ENCODE results near the gene FBXW7.

Gene FBXW7

DNA sequence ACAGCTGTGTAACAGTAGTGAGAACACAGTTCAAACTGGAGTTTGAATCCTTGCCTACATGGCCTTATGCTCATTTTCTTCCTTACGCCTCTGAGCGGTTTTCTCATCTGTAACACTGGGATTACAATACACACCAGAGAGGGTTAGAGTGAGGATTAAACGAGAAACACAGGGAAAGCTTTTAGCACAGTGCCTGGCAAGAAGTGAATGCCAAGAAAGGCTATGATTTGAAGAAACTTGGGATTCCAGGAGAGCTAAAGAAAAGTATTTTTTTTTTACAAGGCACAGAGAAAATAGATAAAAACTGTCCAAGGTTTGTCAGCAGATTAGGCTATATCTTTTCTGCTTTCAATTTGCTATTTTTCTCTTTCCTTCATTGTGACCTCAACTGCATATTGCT, 246.4 kb downstream of the FBXW7 start:
- no peaks in the 10 kb centered on the region for H3K9me3 ChIP-seq (ENCODE audit: control insufficient read depth, insufficient read depth, low read depth, low read length)
- H3K4me3 ChIP-seq (ENCODE audit: low read depth, low read length), result no peak overlapping the region
- no peak overlapping the region for H3K27ac ChIP-seq (ENCODE audit: extremely low read depth, low read depth, low read length)
- TF ChIP-seq SETDB1 (IDR thresholded peaks at IDR 0.05; ENCODE audit: insufficient read length, low read length), result no peak
- TF ChIP-seq ZSCAN30 (tag by site-specific recombination; IDR thresholded peaks at IDR 0.05), result no peak
- POLR2A ChIA-PET, result no interaction called here
- CTCF ChIA-PET, result interaction anchor here (0.5 to 0.6 kb wide), 2 partner anchors 111 to 388 kb away, joined by 3 read pairs; no protein-coding TSS in a partner anchor
- no peaks in the 10 kb centered on the region for H3K4me1 ChIP-seq (ENCODE audit: control insufficient read depth, insufficient read depth, low read length)
- H3K36me3 ChIP-seq (ENCODE audit: control insufficient read depth in 2 of 2, insufficient read depth in 1 of 2, low read length in 2 of 2), result no peaks in the 10 kb centered on the region

DNA sequence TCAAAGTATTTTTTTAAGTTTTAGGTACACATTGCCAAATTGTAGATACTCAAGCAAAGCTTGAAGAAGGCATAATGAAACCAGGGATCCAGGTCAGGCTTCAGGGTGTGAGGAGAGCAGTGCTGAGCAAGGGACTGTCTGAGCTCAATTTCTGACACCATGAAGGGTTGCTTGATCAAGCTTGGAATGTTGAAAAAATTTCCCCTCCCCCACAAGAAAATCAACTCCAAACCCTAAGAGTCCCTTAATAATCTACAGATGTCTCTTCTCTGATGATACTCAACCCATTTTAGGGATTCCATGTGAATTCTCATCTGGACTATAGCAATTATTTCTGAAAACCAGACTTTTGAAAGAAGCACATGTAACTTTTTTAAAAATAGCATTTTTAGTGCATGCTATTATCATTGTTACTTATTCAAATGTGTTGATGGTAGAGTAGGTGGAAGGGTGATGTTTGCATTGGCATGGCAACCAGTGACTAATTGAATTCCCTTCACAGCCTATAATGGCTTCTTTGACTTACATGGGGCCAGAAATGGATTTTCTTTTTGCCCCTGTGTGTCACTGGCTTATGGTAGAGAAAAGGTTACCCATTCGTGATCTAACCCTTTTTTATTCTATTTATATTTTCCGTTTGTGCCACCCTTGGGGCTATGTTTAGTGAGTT, 252.0 kb downstream of the FBXW7 start:
- TF ChIP-seq, protein P1, sequence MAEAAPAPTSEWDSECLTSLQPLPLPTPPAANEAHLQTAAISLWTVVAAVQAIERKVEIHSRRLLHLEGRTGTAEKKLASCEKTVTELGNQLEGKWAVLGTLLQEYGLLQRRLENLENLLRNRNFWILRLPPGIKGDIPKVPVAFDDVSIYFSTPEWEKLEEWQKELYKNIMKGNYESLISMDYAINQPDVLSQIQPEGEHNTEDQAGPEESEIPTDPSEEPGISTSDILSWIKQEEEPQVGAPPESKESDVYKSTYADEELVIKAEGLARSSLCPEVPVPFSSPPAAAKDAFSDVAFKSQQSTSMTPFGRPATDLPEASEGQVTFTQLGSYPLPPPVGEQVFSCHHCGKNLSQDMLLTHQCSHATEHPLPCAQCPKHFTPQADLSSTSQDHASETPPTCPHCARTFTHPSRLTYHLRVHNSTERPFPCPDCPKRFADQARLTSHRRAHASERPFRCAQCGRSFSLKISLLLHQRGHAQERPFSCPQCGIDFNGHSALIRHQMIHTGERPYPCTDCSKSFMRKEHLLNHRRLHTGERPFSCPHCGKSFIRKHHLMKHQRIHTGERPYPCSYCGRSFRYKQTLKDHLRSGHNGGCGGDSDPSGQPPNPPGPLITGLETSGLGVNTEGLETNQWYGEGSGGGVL (tag by site-specific recombination; IDR thresholded peaks at IDR 0.05), result no peak
- TF ChIP-seq IKZF3 (tag by site-specific recombination; IDR thresholded peaks at IDR 0.05), result no peak
- TF ChIP-seq, protein P2, sequence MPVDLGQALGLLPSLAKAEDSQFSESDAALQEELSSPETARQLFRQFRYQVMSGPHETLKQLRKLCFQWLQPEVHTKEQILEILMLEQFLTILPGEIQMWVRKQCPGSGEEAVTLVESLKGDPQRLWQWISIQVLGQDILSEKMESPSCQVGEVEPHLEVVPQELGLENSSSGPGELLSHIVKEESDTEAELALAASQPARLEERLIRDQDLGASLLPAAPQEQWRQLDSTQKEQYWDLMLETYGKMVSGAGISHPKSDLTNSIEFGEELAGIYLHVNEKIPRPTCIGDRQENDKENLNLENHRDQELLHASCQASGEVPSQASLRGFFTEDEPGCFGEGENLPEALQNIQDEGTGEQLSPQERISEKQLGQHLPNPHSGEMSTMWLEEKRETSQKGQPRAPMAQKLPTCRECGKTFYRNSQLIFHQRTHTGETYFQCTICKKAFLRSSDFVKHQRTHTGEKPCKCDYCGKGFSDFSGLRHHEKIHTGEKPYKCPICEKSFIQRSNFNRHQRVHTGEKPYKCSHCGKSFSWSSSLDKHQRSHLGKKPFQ (tag by site-specific recombination; IDR thresholded peaks at IDR 0.05), result no peak
- TF ChIP-seq, protein P3, sequence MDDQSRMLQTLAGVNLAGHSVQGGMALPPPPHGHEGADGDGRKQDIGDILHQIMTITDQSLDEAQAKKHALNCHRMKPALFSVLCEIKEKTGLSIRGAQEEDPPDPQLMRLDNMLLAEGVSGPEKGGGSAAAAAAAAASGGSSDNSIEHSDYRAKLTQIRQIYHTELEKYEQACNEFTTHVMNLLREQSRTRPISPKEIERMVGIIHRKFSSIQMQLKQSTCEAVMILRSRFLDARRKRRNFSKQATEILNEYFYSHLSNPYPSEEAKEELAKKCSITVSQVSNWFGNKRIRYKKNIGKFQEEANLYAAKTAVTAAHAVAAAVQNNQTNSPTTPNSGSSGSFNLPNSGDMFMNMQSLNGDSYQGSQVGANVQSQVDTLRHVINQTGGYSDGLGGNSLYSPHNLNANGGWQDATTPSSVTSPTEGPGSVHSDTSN (CRISPR knock-in tag; IDR thresholded peaks at IDR 0.05), result no peak
- TF ChIP-seq, protein P4, sequence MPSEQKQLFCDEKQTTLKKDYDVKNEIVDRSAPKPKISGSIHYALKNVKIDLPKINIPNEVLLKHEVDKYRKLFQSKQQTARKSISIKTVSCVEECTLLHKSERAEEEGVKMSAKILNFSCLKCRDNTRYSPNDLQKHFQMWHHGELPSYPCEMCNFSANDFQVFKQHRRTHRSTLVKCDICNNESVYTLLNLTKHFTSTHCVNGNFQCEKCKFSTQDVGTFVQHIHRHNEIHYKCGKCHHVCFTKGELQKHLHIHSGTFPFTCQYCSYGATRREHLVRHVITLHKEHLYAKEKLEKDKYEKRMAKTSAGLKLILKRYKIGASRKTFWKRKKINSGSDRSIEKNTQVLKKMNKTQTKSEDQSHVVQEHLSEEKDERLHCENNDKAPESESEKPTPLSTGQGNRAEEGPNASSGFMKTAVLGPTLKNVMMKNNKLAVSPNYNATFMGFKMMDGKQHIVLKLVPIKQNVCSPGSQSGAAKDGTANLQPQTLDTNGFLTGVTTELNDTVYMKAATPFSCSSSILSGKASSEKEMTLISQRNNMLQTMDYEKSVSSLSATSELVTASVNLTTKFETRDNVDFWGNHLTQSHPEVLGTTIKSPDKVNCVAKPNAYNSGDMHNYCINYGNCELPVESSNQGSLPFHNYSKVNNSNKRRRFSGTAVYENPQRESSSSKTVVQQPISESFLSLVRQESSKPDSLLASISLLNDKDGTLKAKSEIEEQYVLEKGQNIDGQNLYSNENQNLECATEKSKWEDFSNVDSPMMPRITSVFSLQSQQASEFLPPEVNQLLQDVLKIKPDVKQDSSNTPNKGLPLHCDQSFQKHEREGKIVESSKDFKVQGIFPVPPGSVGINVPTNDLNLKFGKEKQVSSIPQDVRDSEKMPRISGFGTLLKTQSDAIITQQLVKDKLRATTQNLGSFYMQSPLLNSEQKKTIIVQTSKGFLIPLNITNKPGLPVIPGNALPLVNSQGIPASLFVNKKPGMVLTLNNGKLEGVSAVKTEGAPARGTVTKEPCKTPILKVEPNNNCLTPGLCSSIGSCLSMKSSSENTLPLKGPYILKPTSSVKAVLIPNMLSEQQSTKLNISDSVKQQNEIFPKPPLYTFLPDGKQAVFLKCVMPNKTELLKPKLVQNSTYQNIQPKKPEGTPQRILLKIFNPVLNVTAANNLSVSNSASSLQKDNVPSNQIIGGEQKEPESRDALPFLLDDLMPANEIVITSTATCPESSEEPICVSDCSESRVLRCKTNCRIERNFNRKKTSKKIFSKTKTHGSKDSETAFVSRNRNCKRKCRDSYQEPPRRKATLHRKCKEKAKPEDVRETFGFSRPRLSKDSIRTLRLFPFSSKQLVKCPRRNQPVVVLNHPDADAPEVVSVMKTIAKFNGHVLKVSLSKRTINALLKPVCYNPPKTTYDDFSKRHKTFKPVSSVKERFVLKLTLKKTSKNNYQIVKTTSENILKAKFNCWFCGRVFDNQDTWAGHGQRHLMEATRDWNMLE (tag by site-specific recombination; conservative IDR thresholded peaks at IDR 0.05; ENCODE audit: low read depth), result no peak
- TF ChIP-seq ZFP37 (tag by site-specific recombination; IDR thresholded peaks at IDR 0.05), result no peak
- no peak for TF ChIP-seq ZFP3 (tag by site-specific recombination; IDR thresholded peaks at IDR 0.05; ENCODE audit: low read depth)
- no peak for TF ChIP-seq ZNF169 (tag by site-specific recombination; IDR thresholded peaks at IDR 0.05)
- TF ChIP-seq EGR2 (tag by site-specific recombination; IDR thresholded peaks at IDR 0.05; ENCODE audit: low read depth), result no peak
- TF ChIP-seq GLI4 (tag by site-specific recombination; IDR thresholded peaks at IDR 0.05), result no peak
- TF ChIP-seq ZBTB8A (tag by site-specific recombination; IDR thresholded peaks at IDR 0.05), result no peak
- TF ChIP-seq ZNF211 (tag by site-specific recombination; IDR thresholded peaks at IDR 0.05; ENCODE audit: low read depth), result no peak
- no peak for TF ChIP-seq HOXD13 (CRISPR knock-in tag; IDR thresholded peaks at IDR 0.05; ENCODE audit: borderline replicate concordance)
- no peak for TF ChIP-seq ZNF549 (tag by site-specific recombination; IDR thresholded peaks at IDR 0.05)
- TF ChIP-seq ZNF664 (tag by site-specific recombination; IDR thresholded peaks at IDR 0.05), result no peak
- no peak for TF ChIP-seq MEIS1 (CRISPR knock-in tag; IDR thresholded peaks at IDR 0.05; ENCODE audit: borderline replicate concordance)
- TF ChIP-seq, protein P5, sequence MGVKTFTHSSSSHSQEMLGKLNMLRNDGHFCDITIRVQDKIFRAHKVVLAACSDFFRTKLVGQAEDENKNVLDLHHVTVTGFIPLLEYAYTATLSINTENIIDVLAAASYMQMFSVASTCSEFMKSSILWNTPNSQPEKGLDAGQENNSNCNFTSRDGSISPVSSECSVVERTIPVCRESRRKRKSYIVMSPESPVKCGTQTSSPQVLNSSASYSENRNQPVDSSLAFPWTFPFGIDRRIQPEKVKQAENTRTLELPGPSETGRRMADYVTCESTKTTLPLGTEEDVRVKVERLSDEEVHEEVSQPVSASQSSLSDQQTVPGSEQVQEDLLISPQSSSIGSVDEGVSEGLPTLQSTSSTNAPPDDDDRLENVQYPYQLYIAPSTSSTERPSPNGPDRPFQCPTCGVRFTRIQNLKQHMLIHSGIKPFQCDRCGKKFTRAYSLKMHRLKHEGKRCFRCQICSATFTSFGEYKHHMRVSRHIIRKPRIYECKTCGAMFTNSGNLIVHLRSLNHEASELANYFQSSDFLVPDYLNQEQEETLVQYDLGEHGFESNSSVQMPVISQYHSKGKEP (tag by site-specific recombination; IDR thresholded peaks at IDR 0.05), result no peak
- TF ChIP-seq, protein P6, sequence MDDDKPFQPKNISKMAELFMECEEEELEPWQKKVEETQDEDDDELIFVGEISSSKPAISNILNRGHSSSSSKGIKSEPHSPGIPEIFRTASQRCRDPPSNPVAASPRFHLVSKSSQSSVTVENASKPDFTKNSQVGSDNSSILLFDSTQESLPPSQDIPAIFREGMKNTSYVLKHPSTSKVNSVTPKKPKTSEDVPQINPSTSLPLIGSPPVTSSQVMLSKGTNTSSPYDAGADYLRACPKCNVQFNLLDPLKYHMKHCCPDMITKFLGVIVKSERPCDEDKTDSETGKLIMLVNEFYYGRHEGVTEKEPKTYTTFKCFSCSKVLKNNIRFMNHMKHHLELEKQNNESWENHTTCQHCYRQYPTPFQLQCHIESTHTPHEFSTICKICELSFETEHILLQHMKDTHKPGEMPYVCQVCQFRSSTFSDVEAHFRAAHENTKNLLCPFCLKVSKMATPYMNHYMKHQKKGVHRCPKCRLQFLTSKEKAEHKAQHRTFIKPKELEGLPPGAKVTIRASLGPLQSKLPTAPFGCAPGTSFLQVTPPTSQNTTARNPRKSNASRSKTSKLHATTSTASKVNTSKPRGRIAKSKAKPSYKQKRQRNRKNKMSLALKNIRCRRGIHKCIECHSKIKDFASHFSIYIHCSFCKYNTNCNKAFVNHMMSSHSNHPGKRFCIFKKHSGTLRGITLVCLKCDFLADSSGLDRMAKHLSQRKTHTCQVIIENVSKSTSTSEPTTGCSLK (tag by site-specific recombination; IDR thresholded peaks at IDR 0.05), result no peak
- no peak for TF ChIP-seq ZNF792 (tag by site-specific recombination; IDR thresholded peaks at IDR 0.05)
- Histone ChIP-seq H3K36me3 (ENCODE audit: control insufficient read depth in 2 of 2, insufficient read depth in 1 of 2, low read length in 2 of 2) (no peaks in the 10 kb centered on the region), H3K27ac (ENCODE audit: extremely low read depth, low read depth, low read length) (no peak overlapping the region), H3K4me1 (ENCODE audit: control insufficient read depth, insufficient read depth, low read length) (no peaks in the 10 kb centered on the region), H3K9me3 (ENCODE audit: control insufficient read depth, insufficient read depth, low read depth, low read length) (no peaks in the 10 kb centered on the region), H3K4me3 (ENCODE audit: low read depth, low read length) (no peak overlapping the region)
- ChIA-PET POLR2A (no interaction called here), CTCF (no interaction called here)
